Spleen (tissue), 11 donors: ENCODE results near the gene PEAK3. TPM values are rescaled to one million over a fixed set of nuclear protein-coding genes. Genes with fewer than 3 reads are reported as not detected.

Source experiments
- DNase-seq: peaks from one replicate; pipeline ENCODE4 v3.0.0-alpha.2; 2020
- H3K27ac ChIP-seq, 8 donors: fragments of 200-600 bp; sonication (generic) in 7 of 8; 1 replicate in 4 of 8; 2 replicates in 4 of 8; pipeline versions ENCODE4 v1.5.0 to v1.8.0; 2016 to 2021; ENCODE audit warnings: inconsistent platforms in 4 of 8, mild to moderate bottlenecking in 4 of 8, moderate library complexity in 1 of 8
- H3K27me3 ChIP-seq, 7 donors: fragments of 200-600 bp; sonication (generic) in 6 of 7; replicated peaks in 1 of 7; 1 replicate in 4 of 7; 2 replicates in 3 of 7; pipeline versions ENCODE4 v1.5.0 to v1.8.0; 2016 to 2021; ENCODE audit warnings: inconsistent platforms in 3 of 7, mild to moderate bottlenecking in 1 of 7
- H3K36me3 ChIP-seq, 6 donors: fragments of 200-600 bp; sonication (generic) in 5 of 6; 1 replicate in 4 of 6; 2 replicates in 2 of 6; pipeline versions ENCODE4 v1.5.0 to v1.8.0; 2016 to 2021; ENCODE audit warnings: inconsistent platforms in 2 of 6
- H3K4me1 ChIP-seq, 6 donors: fragments of 200-600 bp; sonication (generic) in 5 of 6; 1 replicate in 3 of 6; 2 replicates in 3 of 6; pipeline versions ENCODE4 v1.5.0 to v1.8.0; 2016 to 2021; ENCODE audit warnings: inconsistent platforms in 3 of 6
- H3K4me3 ChIP-seq, 8 donors: fragments of 200-600 bp; sonication (generic) in 7 of 8; 1 replicate in 4 of 8; 2 replicates in 4 of 8; pipeline versions ENCODE4 v1.5.0 to v1.8.0; 2016 to 2021; ENCODE audit warnings: inconsistent platforms in 4 of 8, mild to moderate bottlenecking in 4 of 8, moderate library complexity in 2 of 8
- H3K9me3 ChIP-seq, 8 donors: fragments of 200-600 bp; sonication (generic) in 7 of 8; 1 replicate in 4 of 8; 2 replicates in 4 of 8; pipeline versions ENCODE4 v1.5.0 to v1.8.0; 2016 to 2021; ENCODE audit warnings: inconsistent platforms in 4 of 8
- POLR2A ChIP-seq, 3 donors: fragments of 450-650 bp; IDR thresholded peaks; one replicate each; pipeline ENCODE4 v1.5.1; 2017; ENCODE audit warnings: antibody characterized with exemption in 3 of 3, mild to moderate bottlenecking in 1 of 3
- POLR2AphosphoS5 ChIP-seq, 3 donors: sonication (generic); formaldehyde crosslinking; IDR thresholded peaks; one replicate each; pipeline ENCODE4 v1.5.1; 2017; ENCODE audit warnings: antibody characterized with exemption in 3 of 3
- WGBS, 5 donors: extraction: QIAGEN DNeasy Blood & Tissue Kit in 3 of 5; methylation state at CpG; one replicate each; pipeline versions ENCODE4 v1.1.5 to v1.1.7; 2013 to 2018; 5-methylcytosine and 5-hydroxymethylcytosine counted together
- intact Hi-C: fragments of 100-400 bp; cut with DNase I; formaldehyde crosslinking; loops from one replicate; pipeline ENCODE4 v1.15.0; 2023; ENCODE audit warnings: low total_unique reads
- polyA plus RNA-seq, 3 donors: library from polyadenylated mRNA; stranded (reverse); fragments of 200-250 nt; gene quantifications; one replicate each; pipeline ENCODE4 v1.2.1, GENCODE V29; 2013
- total RNA-seq, 7 donors: library from RNA; depleted of rRNA in 3 of 7; stranded (reverse); fragments of >200 nt in 3 of 7; fragmentation: NEBNext Ultra II Directional in 4 of 7; extraction: Animal tissue kit (Norgen Biotek cat#: 25700) in 4 of 7; gene quantifications; one replicate each; pipeline versions ENCODE4 v1.1.0 to v1.2.1, GENCODE V29; 2016 to 2021
- TF ChIP-seq, protein P1 (sequence below), 11 experiments: fragments of 200-600 bp in 7 of 11; fragments of 450-650 bp in 4 of 11; sonication (generic) in 4 of 11; IDR thresholded peaks in 8 of 11; conservative IDR thresholded peaks in 3 of 11; 1 replicate in 7 of 11; 2 replicates in 4 of 11; pipeline versions ENCODE4 v1.4.0 to v1.8.0; 2016 to 2021; ENCODE audit warnings: antibody characterized with exemption in 11 of 11, inconsistent platforms in 4 of 11, mild to moderate bottlenecking in 1 of 11
- donor health status: healthy with polysubstance abuse.
- donor health status: DM: no; HTN: no; CAD: no; lungs with moderate emphysema.
- donor health status: DM: no; HTN: no; CAD: no.
- donor health status: Bipolar disorder and iron deficiency.
- donor health status: healthy.
- donor health status: DM: no; HTN: no; CAD: no.
- donor health status: DM: yes; HTN: yes; CAD: no.

PEAK3 gene
- total and polyA plus RNA-seq, 10 donors = 0.30 to 17.4 (median 6.4) TPM

DNA sequence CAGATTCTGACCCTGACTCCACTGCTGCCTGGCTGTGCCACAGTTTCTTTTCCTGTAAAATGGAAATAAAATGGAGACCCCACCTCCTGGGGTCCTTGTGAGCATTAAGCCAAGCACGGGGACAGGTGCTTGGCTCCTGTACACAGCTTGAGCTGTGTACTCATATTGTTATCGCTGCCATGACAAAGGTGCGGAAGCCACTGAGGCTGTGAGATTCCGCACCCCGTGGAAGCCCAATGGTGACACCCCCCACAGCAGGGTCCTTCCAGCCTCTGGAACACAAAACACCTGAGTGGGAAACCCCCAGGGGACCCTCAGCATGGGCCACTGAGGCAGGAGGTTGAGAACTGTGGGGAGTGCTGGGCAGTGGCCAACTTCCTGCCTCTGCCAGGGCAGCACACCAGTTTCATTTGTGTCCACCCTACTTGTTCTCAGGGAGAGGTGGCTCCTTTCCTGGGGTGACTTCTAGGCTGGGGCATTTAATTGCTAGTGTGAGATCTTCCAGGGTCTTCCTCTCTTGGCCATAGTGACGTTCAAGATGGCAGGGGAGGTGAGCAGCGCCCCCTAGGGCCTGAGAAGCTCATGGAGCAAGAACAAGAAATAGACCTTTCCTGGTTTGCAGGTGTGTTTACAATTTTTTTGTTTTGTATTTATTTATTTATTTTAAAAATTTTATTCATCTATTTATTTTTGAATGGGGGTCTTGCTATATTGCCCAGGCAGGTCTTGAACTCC, 20.4 kb downstream of the PEAK3 start:
- DNase-seq = no peak
- 63 to 74% (median 69%) methylated on average over 7 of the region's 7 CpGs for WGBS, 5 donors

DNA sequence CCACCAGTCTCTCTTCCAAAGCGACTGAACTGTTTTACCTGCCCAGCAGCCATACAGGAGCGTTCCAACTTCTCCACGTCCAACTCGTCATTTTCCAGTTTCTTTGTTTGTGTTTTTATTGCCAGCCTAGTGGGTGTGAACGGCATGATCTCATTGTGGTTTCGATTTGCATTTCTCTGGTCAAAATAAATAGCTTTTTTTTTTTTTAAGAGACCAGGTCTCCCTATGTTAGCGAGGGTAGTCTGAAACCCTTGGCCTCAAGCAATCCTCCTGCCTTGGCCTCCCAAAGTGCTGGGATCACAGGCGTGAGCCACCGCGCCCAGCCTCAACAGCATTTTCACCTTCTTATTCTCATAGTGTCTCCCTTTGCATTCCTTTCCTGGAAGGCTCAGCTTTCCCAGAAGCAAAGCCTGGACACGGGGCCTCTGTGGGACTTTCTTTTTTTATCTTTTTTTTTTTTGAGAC, 21.6 kb downstream of the PEAK3 start:
- Histone ChIP-seq H3K27me3 (no peaks in the 10 kb centered on the region), H3K4me3 (no peak overlapping the region), H3K9me3 (no peaks in the 10 kb centered on the region), H3K36me3 (no peaks in the 10 kb centered on the region), H3K27ac (peak overlapping the region in 5 of 8 donors; percentile 26 to 63 (median 52)), H3K4me1 (peaks cover 7 to 98% (median 59%) of the 10 kb centered on the region in 6 donors)
- intact Hi-C loops = no loop called here
- no peak for DNase-seq
- 69 to 77% (median 76%) methylated on average over 11 of the region's 11 CpGs for WGBS, 5 donors
- TF ChIP-seq, protein P1, sequence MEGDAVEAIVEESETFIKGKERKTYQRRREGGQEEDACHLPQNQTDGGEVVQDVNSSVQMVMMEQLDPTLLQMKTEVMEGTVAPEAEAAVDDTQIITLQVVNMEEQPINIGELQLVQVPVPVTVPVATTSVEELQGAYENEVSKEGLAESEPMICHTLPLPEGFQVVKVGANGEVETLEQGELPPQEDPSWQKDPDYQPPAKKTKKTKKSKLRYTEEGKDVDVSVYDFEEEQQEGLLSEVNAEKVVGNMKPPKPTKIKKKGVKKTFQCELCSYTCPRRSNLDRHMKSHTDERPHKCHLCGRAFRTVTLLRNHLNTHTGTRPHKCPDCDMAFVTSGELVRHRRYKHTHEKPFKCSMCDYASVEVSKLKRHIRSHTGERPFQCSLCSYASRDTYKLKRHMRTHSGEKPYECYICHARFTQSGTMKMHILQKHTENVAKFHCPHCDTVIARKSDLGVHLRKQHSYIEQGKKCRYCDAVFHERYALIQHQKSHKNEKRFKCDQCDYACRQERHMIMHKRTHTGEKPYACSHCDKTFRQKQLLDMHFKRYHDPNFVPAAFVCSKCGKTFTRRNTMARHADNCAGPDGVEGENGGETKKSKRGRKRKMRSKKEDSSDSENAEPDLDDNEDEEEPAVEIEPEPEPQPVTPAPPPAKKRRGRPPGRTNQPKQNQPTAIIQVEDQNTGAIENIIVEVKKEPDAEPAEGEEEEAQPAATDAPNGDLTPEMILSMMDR (IDR thresholded peaks at IDR 0.05 in 8 of 11, conservative IDR thresholded peaks at IDR 0.05 in 3 of 11) = no peak
- TF ChIP-seq POLR2AphosphoS5 (IDR thresholded peaks at IDR 0.05) (peak in 1 of 3 donors; percentile 9), POLR2A (IDR thresholded peaks at IDR 0.05) (no peak)

More for the DNA sequence above, 20.4 kb downstream of the PEAK3 start:
- intact Hi-C loops = no loop called here
- no peaks in the 10 kb centered on the region for H3K27me3 ChIP-seq
- no peaks in the 10 kb centered on the region for H3K9me3 ChIP-seq
- no peak overlapping the region for H3K4me3 ChIP-seq
- peak in 1 of 3 donors; percentile 10 for TF ChIP-seq POLR2AphosphoS5 (IDR thresholded peaks at IDR 0.05)
- TF ChIP-seq, protein P1 (IDR thresholded peaks at IDR 0.05 in 8 of 11, conservative IDR thresholded peaks at IDR 0.05 in 3 of 11) = peak in 10 of 11 experiments; percentile 21 to 74 (median 60)
- no peak for TF ChIP-seq POLR2A (IDR thresholded peaks at IDR 0.05)
- H3K27ac ChIP-seq = peak overlapping the region in 2 of 8 donors; percentile 23 to 29
- peaks cover 12 to 98% (median 63%) of the 10 kb centered on the region in 6 donors for H3K4me1 ChIP-seq
- H3K36me3 ChIP-seq = no peaks in the 10 kb centered on the region

DNA sequence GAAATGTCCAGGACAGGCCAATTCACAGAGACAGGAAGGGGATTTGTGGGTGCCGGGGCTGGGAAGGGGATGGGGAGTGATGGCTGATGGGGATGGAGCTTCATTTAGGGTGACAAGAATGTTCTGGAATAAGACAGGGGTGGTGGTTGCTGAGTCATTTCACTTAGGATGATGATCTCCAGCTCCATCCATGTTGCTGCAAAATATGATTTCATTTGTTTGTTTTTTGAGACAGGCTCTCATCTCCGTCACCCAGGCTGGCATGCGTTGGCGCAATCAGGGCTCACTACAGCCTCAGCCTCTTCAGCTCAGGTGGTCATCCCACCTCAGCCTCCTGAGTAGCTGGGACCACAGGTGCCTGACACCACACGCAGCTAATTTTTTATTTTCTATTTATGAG, 22.6 kb downstream of the PEAK3 start:
- no peak for TF ChIP-seq POLR2A (IDR thresholded peaks at IDR 0.05)
- TF ChIP-seq, protein P1 (IDR thresholded peaks at IDR 0.05 in 8 of 11, conservative IDR thresholded peaks at IDR 0.05 in 3 of 11) = no peak
- TF ChIP-seq POLR2AphosphoS5 (IDR thresholded peaks at IDR 0.05) = no peak
- Histone ChIP-seq H3K36me3 (no peaks in the 10 kb centered on the region), H3K4me1 (peaks cover 4 to 93% (median 50%) of the 10 kb centered on the region in 6 donors), H3K4me3 (no peak overlapping the region), H3K27ac (peak overlapping the region in 4 of 8 donors; percentile 26 to 63 (median 54)), H3K27me3 (no peaks in the 10 kb centered on the region), H3K9me3 (no peaks in the 10 kb centered on the region)
- WGBS, 5 donors = 80 to 89% (median 87%) methylated on average over 5 of the region's 5 CpGs
- intact Hi-C loops = no loop called here
- no peak for DNase-seq

DNA sequence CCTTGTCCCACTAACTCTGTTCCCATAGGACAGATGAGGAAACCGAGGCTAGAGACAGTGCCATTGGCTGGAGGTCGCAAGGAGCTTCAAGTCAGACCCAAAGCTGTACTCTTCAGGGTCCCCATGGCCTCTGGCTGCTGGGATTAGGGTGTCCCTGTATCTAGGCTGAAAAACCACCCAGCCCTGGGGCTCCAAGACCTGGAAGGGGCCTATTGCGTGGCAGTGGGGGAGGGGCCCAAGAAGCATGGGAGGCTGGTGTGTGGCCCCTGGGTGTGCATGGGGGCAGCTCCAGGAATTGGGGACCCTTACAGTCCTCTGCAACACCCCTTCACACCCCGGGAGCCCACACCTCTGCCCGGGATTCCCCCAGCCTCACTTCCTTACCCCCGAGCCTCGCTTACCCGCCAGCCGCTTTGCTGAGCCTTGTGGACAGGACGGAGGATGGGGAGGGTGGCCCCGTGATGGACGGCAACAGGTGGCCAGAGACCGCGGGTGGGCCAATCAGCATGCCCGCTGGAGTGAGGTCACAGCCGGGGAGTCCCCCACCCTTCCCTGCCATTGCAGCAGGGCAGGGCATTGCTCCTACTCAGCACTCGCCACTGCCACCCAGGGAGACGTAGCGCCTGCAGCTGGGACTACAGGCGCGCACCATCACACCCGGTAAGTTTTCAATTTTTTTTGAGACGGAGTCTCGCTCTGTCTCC, 25.8 kb downstream of the PEAK3 start, which contains the start of gene JSRP1:
Gene JSRP1 (minus strand): TSS at position 436 of the 704 bp plus-strand sequence. CDS start 1,103 bp downstream, outside the sequence.
- no peak for DNase-seq
- Histone ChIP-seq H3K27ac (peak within 1 kb of the TSS in 5 of 8 donors; percentile 83 to 92 (median 87)), H3K36me3 (no peaks in the 10 kb centered on the region), H3K9me3 (no peaks in the 10 kb centered on the region), H3K4me3 (peak within 1 kb of the TSS in 1 of 8 donors; percentile 1), H3K4me1 (peaks cover 27 to 95% (median 62%) of the 10 kb centered on the region in 6 donors), H3K27me3 (peaks cover 7 to 32% (median 29%) of the 10 kb centered on the region in 7 donors)
- TF ChIP-seq POLR2A (IDR thresholded peaks at IDR 0.05) (no peak), POLR2AphosphoS5 (IDR thresholded peaks at IDR 0.05) (peak; percentile 16 to 48 (median 41))
- intact Hi-C loops = no loop called here
- 70 to 80% (median 73%) methylated on average over 18 to 24 of the region's 24 CpGs for WGBS, 5 donors
